HepG2 (cell line): ENCODE results near the gene AARS1. TPM values are rescaled to one million over a fixed set of nuclear protein-coding genes. Genes with fewer than 3 reads are reported as not detected.

Experiments used
- DNMT3B ChIP-seq: conservative IDR thresholded peaks from 2 replicates; pipeline ENCODE4 v1.6.1; 2016; ENCODE audit warnings: missing biosample characterization, control low read depth
- FOSL1 ChIP-seq: sonication (generic); formaldehyde crosslinking; IDR thresholded peaks from 2 replicates; pipeline ENCODE4 v1.9.0; 2021; ENCODE audit warnings: missing genetic modification reagents, borderline replicate concordance
- HES4 ChIP-seq: sonication (generic); formaldehyde crosslinking; IDR thresholded peaks from 2 replicates; pipeline ENCODE4 v1.9.0; 2021; ENCODE audit warnings: mild to moderate bottlenecking, missing genetic modification reagents, borderline replicate concordance
- MEIS1 ChIP-seq: sonication (generic); formaldehyde crosslinking; IDR thresholded peaks from 2 replicates; pipeline ENCODE4 v1.9.0; 2021; ENCODE audit warnings: mild to moderate bottlenecking, missing genetic modification reagents, moderate library complexity, borderline replicate concordance
- MIER2 ChIP-seq: IDR thresholded peaks from 2 replicates; pipeline ENCODE4 v1.6.1; 2016; ENCODE audit warnings: missing biosample characterization, missing genetic modification reagents
- MYC ChIP-seq: sonication (generic); formaldehyde crosslinking; IDR thresholded peaks from 2 replicates; pipeline ENCODE4 v1.9.0; 2021; ENCODE audit warnings: missing genetic modification reagents, borderline replicate concordance
- RARG ChIP-seq: sonication (generic); formaldehyde crosslinking; IDR thresholded peaks from 2 replicates; pipeline ENCODE4 v1.4.0; 2020; ENCODE audit warnings: low read depth, mild to moderate bottlenecking, missing genetic modification reagents
- REXO4 ChIP-seq: sonication (generic); formaldehyde crosslinking; IDR thresholded peaks from 2 replicates; pipeline ENCODE4 v1.8.0; 2022; ENCODE audit warnings: missing genetic modification reagents, mild to moderate bottlenecking, borderline replicate concordance
- STAG1 ChIP-seq: sonication (generic); formaldehyde crosslinking; IDR thresholded peaks from 2 replicates; pipeline ENCODE4 v1.4.0; 2020; ENCODE audit warnings: missing genetic modification reagents
- ZNF160 ChIP-seq: sonication (generic); formaldehyde crosslinking; IDR thresholded peaks from 2 replicates; pipeline ENCODE4 v1.8.0; 2022; ENCODE audit warnings: mild to moderate bottlenecking, inconsistent platforms, missing genetic modification reagents
- ZNF556 ChIP-seq: sonication (generic); formaldehyde crosslinking; IDR thresholded peaks from 2 replicates; pipeline ENCODE4 v1.4.0; 2020; ENCODE audit warnings: mild to moderate bottlenecking, missing genetic modification reagents, borderline replicate concordance
- ZNF674 ChIP-seq: sonication (generic); formaldehyde crosslinking; IDR thresholded peaks from 2 replicates; pipeline ENCODE4 v1.5.0; 2020; ENCODE audit warnings: low read depth, mild to moderate bottlenecking, missing genetic modification reagents
- ZNF792 ChIP-seq: IDR thresholded peaks from 2 replicates; pipeline ENCODE4 v1.6.1; 2016
- polyA plus RNA-seq, 8 experiments: library from polyadenylated mRNA; depleted of rRNA in 3 of 8; stranded (reverse) in 7 of 8; unstranded in 1 of 8; fragments of >200 nt; fragmentation: Illumina TruSeq in 4 of 8; extraction: Trizol in 4 of 8; gene quantifications; 2 replicates each; pipeline versions ENCODE4 v1.2.1 to v1.2.3, GENCODE V29; 2011 to 2016; ENCODE audit warnings: low read depth in 4 of 8, missing spikeins in 1 of 8, mixed read lengths in 1 of 8; ENCODE audit not compliant: insufficient read depth in 1 of 8
- total RNA-seq, 5 experiments: library from RNA; depleted of rRNA; stranded (reverse); fragments of >200 nt; fragmentation: Illumina TruSeq; extraction: Trizol; gene quantifications; 2 replicates each; pipeline ENCODE4 v1.2.3, GENCODE V29; 2016; ENCODE audit warnings: low read depth in 1 of 5
- TF ChIP-seq, protein P1 (sequence below): sonication (generic); formaldehyde crosslinking; IDR thresholded peaks from 2 replicates; pipeline ENCODE4 v1.8.1; 2023; ENCODE audit warnings: mild to moderate bottlenecking, missing genetic modification reagents
- TF ChIP-seq, protein P2 (sequence below): IDR thresholded peaks from 2 replicates; pipeline ENCODE4 v1.6.1; 2016; ENCODE audit warnings: low read depth
- TF ChIP-seq, protein P3 (sequence below): sonication (generic); formaldehyde crosslinking; IDR thresholded peaks from 2 replicates; pipeline ENCODE4 v1.4.0; 2020; ENCODE audit warnings: mild to moderate bottlenecking, low read depth, missing genetic modification reagents
- TF ChIP-seq, protein P4 (sequence below): sonication (generic); formaldehyde crosslinking; IDR thresholded peaks from 2 replicates; pipeline ENCODE4 v1.5.0; 2020; ENCODE audit warnings: mild to moderate bottlenecking, missing genetic modification reagents
- TF ChIP-seq, protein P5 (sequence below): sonication (generic); formaldehyde crosslinking; IDR thresholded peaks from 2 replicates; pipeline ENCODE4 v1.8.0; 2023; ENCODE audit warnings: mild to moderate bottlenecking, missing genetic modification reagents
- TF ChIP-seq, protein P6 (sequence below): sonication (generic); formaldehyde crosslinking; IDR thresholded peaks from 2 replicates; pipeline ENCODE4 v1.8.1; 2023; ENCODE audit warnings: mild to moderate bottlenecking, moderate library complexity, missing genetic modification reagents

AARS1 gene
- total and polyA plus RNA-seq, 2 of the 13 experiments (the other 11 are each of a cell fraction or from before 2014, with no cell fraction given), result 107 to 132 TPM

DNA sequence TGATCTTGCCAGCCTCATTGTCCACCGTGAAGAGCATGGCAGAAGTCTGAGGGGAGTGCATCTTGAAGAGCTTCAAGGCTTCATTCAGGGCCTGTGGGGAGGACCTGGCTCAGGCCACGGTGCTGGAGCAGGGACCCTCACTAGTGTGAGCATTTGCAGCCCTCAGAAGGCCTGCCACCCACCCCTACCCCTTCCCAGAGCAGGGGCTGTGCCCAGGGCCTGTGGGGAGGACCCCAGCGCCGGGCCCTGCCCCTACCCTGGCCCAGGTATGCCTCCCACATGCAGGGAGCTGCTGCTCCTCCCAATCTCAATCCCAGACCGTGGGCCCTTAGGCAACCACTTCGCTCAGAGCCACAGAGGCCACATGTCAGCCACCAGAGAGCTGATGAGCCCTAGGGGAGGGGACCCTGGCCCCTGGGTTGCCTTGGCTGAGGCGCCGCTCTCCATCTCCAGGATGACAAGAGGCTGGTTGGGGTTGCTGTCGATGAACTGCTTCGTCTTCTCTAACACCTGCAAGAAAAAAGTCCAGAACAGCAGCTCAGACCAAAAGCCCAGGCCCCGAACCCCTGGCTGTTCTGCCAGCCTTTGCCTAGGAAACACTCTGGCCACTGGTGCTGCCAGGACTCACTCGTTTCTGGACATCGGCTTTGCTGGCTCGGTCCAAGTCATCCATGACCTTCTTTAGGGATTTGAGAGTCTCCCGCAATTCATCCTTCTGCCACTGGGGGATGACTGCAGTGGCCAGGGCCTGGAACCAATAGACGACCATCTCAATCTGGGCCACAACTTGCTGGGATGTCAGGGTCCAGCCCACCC lies 35.8 kb downstream of the AARS1 start (continued):
- TF ChIP-seq, protein P1, sequence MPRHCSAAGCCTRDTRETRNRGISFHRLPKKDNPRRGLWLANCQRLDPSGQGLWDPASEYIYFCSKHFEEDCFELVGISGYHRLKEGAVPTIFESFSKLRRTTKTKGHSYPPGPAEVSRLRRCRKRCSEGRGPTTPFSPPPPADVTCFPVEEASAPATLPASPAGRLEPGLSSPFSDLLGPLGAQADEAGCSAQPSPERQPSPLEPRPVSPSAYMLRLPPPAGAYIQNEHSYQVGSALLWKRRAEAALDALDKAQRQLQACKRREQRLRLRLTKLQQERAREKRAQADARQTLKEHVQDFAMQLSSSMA (CRISPR knock-in tag), result no peak
- TF ChIP-seq MYC (no peak), STAG1 (CRISPR knock-in tag) (peak; percentile 16; the same call in 1 of the 2 replicates), ZNF792 (CRISPR knock-in tag) (no peak), FOSL1 (CRISPR knock-in tag) (no peak), ZNF674 (CRISPR knock-in tag) (no peak), RARG (CRISPR knock-in tag) (no peak), REXO4 (CRISPR knock-in tag) (no peak), MEIS1 (no peak), MIER2 (CRISPR knock-in tag) (no peak), HES4 (CRISPR knock-in tag) (peak; percentile 23; the same call in 1 of the 2 replicates), DNMT3B (CRISPR knock-in tag) (no peak), ZNF160 (CRISPR knock-in tag) (no peak; the same call in 1 of the 2 replicates), ZNF556 (CRISPR knock-in tag) (no peak)
- TF ChIP-seq, protein P2, sequence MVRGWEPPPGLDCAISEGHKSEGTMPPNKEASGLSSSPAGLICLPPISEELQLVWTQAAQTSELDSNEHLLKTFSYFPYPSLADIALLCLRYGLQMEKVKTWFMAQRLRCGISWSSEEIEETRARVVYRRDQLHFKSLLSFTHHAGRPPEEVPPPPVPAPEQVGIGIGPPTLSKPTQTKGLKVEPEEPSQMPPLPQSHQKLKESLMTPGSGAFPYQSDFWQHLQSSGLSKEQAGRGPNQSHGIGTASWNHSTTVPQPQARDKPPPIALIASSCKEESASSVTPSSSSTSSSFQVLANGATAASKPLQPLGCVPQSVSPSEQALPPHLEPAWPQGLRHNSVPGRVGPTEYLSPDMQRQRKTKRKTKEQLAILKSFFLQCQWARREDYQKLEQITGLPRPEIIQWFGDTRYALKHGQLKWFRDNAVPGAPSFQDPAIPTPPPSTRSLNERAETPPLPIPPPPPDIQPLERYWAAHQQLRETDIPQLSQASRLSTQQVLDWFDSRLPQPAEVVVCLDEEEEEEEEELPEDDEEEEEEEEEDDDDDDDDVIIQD (CRISPR knock-in tag), result no peak
- TF ChIP-seq, protein P3, sequence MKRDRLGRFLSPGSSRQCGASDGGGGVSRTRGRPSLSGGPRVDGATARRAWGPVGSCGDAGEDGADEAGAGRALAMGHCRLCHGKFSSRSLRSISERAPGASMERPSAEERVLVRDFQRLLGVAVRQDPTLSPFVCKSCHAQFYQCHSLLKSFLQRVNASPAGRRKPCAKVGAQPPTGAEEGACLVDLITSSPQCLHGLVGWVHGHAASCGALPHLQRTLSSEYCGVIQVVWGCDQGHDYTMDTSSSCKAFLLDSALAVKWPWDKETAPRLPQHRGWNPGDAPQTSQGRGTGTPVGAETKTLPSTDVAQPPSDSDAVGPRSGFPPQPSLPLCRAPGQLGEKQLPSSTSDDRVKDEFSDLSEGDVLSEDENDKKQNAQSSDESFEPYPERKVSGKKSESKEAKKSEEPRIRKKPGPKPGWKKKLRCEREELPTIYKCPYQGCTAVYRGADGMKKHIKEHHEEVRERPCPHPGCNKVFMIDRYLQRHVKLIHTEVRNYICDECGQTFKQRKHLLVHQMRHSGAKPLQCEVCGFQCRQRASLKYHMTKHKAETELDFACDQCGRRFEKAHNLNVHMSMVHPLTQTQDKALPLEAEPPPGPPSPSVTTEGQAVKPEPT (CRISPR knock-in tag), result no peak
- TF ChIP-seq, protein P4, sequence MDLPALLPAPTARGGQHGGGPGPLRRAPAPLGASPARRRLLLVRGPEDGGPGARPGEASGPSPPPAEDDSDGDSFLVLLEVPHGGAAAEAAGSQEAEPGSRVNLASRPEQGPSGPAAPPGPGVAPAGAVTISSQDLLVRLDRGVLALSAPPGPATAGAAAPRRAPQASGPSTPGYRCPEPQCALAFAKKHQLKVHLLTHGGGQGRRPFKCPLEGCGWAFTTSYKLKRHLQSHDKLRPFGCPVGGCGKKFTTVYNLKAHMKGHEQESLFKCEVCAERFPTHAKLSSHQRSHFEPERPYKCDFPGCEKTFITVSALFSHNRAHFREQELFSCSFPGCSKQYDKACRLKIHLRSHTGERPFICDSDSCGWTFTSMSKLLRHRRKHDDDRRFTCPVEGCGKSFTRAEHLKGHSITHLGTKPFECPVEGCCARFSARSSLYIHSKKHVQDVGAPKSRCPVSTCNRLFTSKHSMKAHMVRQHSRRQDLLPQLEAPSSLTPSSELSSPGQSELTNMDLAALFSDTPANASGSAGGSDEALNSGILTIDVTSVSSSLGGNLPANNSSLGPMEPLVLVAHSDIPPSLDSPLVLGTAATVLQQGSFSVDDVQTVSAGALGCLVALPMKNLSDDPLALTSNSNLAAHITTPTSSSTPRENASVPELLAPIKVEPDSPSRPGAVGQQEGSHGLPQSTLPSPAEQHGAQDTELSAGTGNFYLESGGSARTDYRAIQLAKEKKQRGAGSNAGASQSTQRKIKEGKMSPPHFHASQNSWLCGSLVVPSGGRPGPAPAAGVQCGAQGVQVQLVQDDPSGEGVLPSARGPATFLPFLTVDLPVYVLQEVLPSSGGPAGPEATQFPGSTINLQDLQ, result no peak
- TF ChIP-seq, protein P5, sequence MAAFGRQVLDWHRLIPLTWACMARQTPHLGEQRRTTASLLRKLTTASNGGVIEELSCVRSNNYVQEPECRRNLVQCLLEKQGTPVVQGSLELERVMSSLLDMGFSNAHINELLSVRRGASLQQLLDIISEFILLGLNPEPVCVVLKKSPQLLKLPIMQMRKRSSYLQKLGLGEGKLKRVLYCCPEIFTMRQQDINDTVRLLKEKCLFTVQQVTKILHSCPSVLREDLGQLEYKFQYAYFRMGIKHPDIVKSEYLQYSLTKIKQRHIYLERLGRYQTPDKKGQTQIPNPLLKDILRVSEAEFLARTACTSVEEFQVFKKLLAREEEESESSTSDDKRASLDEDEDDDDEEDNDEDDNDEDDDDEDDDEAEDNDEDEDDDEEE, result no peak
- TF ChIP-seq, protein P6, sequence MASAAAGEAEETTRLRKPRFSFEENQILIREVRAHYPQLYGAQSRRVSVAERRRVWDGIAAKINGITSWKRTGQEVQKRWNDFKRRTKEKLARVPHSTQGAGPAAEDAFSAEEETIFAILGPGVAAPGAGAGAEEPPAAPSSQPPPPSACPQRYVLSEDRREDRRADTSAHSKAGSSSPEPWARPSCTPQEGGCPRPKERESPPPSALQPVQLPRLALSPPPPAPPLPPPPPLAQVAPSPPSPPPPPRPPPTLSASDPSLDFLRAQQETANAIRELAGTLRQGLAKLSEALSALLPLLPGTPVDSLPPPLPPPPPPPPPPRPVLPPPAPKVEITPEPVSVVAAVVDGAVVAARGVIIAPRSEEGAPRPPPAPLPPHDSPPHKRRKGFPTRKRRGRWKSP (CRISPR knock-in tag), result no peak
